Right renal pelvis (tissue), 4 donors: ENCODE results near the gene DMBX1. TPM values are rescaled to one million over a fixed set of nuclear protein-coding genes. Genes with fewer than 3 reads are reported as not detected.

ENCODE experiments used
- polyA plus RNA-seq, 4 donors: library from polyadenylated mRNA; unstranded; fragments of 120-200 nt; gene quantifications; one replicate each; pipeline ENCODE4 v1.2.1, GENCODE V29; 2013; ENCODE audit not compliant: insufficient read length in 4 of 4

Gene DMBX1
- polyA plus RNA-seq, 4 donors = 0.01 to 0.06 TPM; not detected in 2

Other genes starting within 250 kb of the DMBX1 start
- gene RAD54L, start 242.1 kb upstream of the DMBX1 start, polyA plus RNA-seq = 10 to 100 TPM; 10.1 to 15.4 (median 11.1) TPM
- gene LRRC41, start 186.2 kb upstream of the DMBX1 start, polyA plus RNA-seq = 100 to 1,000 TPM in 1 of 4 donors, 10 to 100 TPM in 3; 83.4 to 103 (median 87.0) TPM
- 100 to 1,000 TPM; 360 to 415 (median 370) TPM for gene UQCRH, start 186.1 kb upstream of the DMBX1 start, polyA plus RNA-seq
- gene NSUN4, start 149.0 kb upstream of the DMBX1 start, polyA plus RNA-seq = 10 to 100 TPM; 25.6 to 26.0 (median 25.8) TPM
- gene FAAH, start 95.5 kb upstream of the DMBX1 start, polyA plus RNA-seq = 10 to 100 TPM; 17.7 to 26.6 (median 20.7) TPM
- gene KNCN, start 61.8 kb downstream of the DMBX1 start, polyA plus RNA-seq = under 1 TPM in 1 of 4 donors, not detected in 3; 0.03 TPM
- 10 to 100 TPM; 22.3 to 29.3 (median 25.3) TPM for gene MKNK1, start 114.4 kb downstream of the DMBX1 start, polyA plus RNA-seq
- 10 to 100 TPM; 11.6 to 13.7 (median 12.1) TPM for gene MOB3C, start 127.0 kb downstream of the DMBX1 start, polyA plus RNA-seq
- gene ATPAF1, start 178.5 kb downstream of the DMBX1 start, polyA plus RNA-seq = 100 to 1,000 TPM in 3 of 4 donors, 10 to 100 TPM in 1; 96.0 to 112 (median 108) TPM
- under 1 TPM; 0.18 to 0.51 (median 0.37) TPM for gene TEX38, start 182.0 kb downstream of the DMBX1 start, polyA plus RNA-seq
- gene EFCAB14, start 229.3 kb downstream of the DMBX1 start, polyA plus RNA-seq = 100 to 1,000 TPM in 3 of 4 donors, 10 to 100 TPM in 1; 90.8 to 124 (median 107) TPM